Skeletal muscle tissue (tissue), 4 donors: Measurements from ENCODE around the gene MOXD1. TPM values are rescaled to one million over a fixed set of nuclear protein-coding genes. Genes with fewer than 3 reads are reported as not detected.

Source experiments
- H3K27ac ChIP-seq: one replicate; pipeline ENCODE4 v1.7.0; 2013; ENCODE audit warnings: mild to moderate bottlenecking, low read depth, low read length, inconsistent platforms
- H3K27me3 ChIP-seq, 3 donors: one replicate each; pipeline ENCODE4 v1.7.0; 2013; ENCODE audit warnings: low read length in 3 of 3; ENCODE audit not compliant: control insufficient read depth in 3 of 3, insufficient read depth in 3 of 3
- H3K36me3 ChIP-seq, 3 donors: one replicate each; pipeline ENCODE4 v1.7.0; 2013; ENCODE audit warnings: low read length in 3 of 3; ENCODE audit not compliant: control insufficient read depth in 3 of 3, insufficient read depth in 3 of 3
- H3K4me1 ChIP-seq, 3 donors: one replicate each; pipeline ENCODE4 v1.7.0; 2013; ENCODE audit warnings: low read length in 3 of 3, mild to moderate bottlenecking in 3 of 3; ENCODE audit not compliant: control insufficient read depth in 3 of 3, insufficient read depth in 3 of 3
- H3K4me3 ChIP-seq, 3 donors: one replicate each; pipeline ENCODE4 v1.7.0; 2013; ENCODE audit warnings: low read length in 3 of 3
- H3K9ac ChIP-seq, 3 donors: one replicate each; pipeline ENCODE4 v1.7.0; 2013; ENCODE audit warnings: low read length in 3 of 3, mild to moderate bottlenecking in 3 of 3, moderate library complexity in 2 of 3, low read depth in 1 of 3
- H3K9me3 ChIP-seq, 3 donors: one replicate each; pipeline ENCODE4 v1.7.0; 2013; ENCODE audit warnings: low read length in 3 of 3; ENCODE audit not compliant: control insufficient read depth in 3 of 3
- total RNA-seq: library from RNA; depleted of rRNA; stranded (reverse); fragments of >200 nt; gene quantifications from one replicate; pipeline ENCODE4 v1.2.3, GENCODE V29; 2014
- donor health status: Osteomylitis.

MOXD1 gene
- total RNA-seq, 1 donor from 2014 or later: 1.0 TPM

DNA sequence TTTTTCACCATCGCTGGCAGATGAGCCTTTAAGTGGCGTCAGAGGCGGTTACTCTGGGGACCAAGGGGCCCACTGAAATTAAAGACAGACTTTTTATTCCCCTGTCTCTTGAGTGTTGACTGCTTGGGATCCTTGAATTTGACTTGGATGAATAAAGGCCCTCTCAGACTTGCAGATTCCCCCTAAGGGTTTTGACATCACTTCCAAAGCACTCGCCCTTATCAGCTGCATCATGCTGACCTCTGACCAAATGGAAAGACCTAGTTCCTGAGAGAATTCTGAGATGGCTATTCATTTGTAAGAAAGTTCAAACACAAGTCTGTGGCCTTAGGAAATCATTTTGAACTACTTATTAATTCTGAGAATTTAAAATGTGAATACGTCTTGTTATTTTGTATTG, 13.5 kb upstream of the MOXD1 start:
- Histone ChIP-seq H3K27ac (no peak overlapping the region), H3K9ac (no peak overlapping the region), H3K36me3 (no peaks in the 10 kb centered on the region)

DNA sequence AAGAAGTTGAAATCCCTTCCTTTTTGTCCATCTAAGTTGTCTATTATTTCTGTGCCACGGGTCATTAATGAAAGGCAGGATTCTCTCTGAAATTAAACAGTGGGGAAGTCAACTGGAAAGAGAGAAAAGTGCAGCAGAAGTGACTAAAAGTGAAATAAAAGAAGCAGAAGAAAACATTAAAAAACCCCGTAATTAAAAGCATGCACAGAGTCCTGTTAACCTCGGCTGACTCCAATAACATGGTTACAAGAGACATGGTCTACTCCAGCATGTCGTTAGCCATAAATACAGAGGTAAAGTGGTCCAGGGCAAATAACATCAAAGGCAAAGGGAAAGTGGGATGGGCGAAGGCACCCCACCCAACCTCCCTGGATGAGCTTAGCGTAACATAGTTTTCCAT, 13.0 kb upstream of the MOXD1 start:
- no peak overlapping the region for H3K4me3 ChIP-seq
- no peaks in the 10 kb centered on the region for H3K27me3 ChIP-seq
- no peaks in the 10 kb centered on the region for H3K4me1 ChIP-seq
- H3K9me3 ChIP-seq: no peaks in the 10 kb centered on the region
- H3K9ac ChIP-seq: no peak overlapping the region
- no peak overlapping the region for H3K27ac ChIP-seq
- H3K36me3 ChIP-seq: no peaks in the 10 kb centered on the region

More for the DNA sequence above, 13.5 kb upstream of the MOXD1 start:
- H3K9me3 ChIP-seq: no peaks in the 10 kb centered on the region
- no peak overlapping the region for H3K4me3 ChIP-seq
- H3K27me3 ChIP-seq: no peaks in the 10 kb centered on the region
- no peaks in the 10 kb centered on the region for H3K4me1 ChIP-seq

DNA sequence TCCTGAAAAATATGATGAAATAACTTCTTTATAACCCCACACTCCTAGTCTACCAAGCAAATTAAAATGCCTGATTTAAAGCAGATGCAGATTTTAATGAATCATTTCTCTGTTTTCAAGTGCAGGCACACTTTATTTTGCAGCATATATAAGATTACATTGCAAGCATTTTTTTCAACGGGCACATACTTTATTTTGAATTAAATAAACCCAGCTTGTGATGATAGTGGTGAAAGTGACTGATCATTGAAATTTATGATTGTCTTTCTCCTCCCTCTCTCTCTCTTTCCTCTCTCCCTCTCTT, 12.2 kb upstream of the MOXD1 start:
- Histone ChIP-seq H3K27ac (no peak overlapping the region), H3K4me3 (no peak overlapping the region), H3K9me3 (no peaks in the 10 kb centered on the region), H3K27me3 (no peaks in the 10 kb centered on the region), H3K4me1 (no peaks in the 10 kb centered on the region), H3K9ac (no peak overlapping the region), H3K36me3 (no peaks in the 10 kb centered on the region)

DNA sequence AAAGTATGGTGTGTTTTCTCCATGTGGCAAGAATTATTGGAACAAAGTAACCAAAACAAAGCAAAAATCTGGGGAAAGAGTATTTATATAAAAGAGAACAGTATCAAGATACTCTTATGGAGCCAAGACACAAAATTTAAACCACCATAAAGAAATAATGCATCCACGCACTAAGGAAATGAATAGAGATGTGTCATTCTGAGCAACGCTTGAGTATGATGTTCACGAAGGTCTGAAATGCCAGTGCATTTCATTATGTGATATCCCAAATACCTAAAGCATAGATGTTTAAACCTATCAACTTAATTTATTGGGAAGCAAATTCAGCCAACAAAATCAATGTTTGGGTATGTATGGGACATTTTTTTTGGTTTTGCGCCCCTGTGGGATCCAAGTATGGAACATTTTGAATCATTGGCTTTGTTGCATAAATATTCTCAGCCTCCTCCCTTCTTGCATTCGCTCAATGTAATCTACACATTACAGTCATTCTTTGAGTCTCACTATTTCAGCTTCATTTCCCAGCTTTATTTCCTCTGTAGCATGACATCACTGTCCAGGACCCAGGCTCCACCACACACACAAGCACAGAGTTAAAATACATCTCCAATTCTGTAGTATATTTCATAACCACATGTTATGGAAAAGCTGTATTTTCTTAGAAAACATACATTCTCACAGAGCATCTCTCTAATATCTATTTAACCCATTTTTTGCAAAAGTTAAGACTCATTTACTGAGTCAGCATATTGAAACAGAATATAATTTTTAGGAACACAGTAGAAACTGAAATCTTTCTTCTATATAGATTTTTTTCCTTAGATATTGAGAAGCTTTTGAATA, 11.6 kb upstream of the MOXD1 start:
- Histone ChIP-seq H3K9me3 (no peaks in the 10 kb centered on the region), H3K27ac (no peak overlapping the region), H3K4me1 (no peaks in the 10 kb centered on the region), H3K36me3 (no peaks in the 10 kb centered on the region), H3K9ac (no peak overlapping the region), H3K27me3 (no peaks in the 10 kb centered on the region), H3K4me3 (no peak overlapping the region)

DNA sequence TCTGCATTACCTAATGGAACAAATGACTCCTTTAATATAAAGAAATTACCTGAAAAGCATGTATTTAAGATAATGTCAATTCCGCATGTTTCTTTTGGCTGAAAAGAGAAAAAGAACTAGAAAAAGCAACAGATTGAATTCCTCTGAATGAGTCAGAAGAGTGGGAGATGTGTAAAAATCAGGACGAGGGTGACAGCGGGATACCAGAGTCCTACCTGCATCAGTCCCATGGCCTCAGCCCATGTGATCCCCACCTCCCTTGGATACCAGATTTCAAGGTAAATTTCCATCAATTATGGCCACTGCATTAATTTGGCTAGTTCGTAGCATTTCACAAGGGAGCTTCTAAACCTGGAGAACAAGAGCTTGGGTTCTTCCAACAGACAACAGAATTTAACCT, 10.0 kb upstream of the MOXD1 start:
- no peaks in the 10 kb centered on the region for H3K27me3 ChIP-seq
- no peaks in the 10 kb centered on the region for H3K36me3 ChIP-seq
- H3K27ac ChIP-seq: no peak overlapping the region
- no peak overlapping the region for H3K4me3 ChIP-seq
- H3K4me1 ChIP-seq: no peaks in the 10 kb centered on the region
- H3K9ac ChIP-seq: no peak overlapping the region
- no peaks in the 10 kb centered on the region for H3K9me3 ChIP-seq

DNA sequence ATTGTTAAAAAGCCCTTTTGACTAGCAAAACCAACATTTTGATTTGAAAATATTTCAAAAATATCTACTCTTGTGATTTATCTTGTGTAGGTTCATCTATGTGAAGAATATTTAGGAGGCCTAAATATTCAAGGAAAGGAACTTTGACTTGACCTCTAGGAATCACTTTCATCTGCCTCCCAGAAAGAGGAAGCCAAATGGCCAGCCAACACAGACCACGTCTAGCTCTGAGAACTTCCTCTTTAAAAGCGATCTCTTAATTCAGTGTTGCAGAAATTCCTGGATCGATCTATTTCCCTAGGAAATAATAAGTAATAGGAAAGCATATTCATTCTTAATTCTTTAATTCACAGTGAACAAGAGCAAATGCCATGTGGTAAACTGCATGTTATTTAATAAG, 9.6 kb upstream of the MOXD1 start:
- Histone ChIP-seq H3K27ac (no peak overlapping the region), H3K36me3 (no peaks in the 10 kb centered on the region), H3K4me3 (no peak overlapping the region), H3K4me1 (no peaks in the 10 kb centered on the region), H3K9me3 (no peaks in the 10 kb centered on the region), H3K9ac (no peak overlapping the region), H3K27me3 (no peaks in the 10 kb centered on the region)

DNA sequence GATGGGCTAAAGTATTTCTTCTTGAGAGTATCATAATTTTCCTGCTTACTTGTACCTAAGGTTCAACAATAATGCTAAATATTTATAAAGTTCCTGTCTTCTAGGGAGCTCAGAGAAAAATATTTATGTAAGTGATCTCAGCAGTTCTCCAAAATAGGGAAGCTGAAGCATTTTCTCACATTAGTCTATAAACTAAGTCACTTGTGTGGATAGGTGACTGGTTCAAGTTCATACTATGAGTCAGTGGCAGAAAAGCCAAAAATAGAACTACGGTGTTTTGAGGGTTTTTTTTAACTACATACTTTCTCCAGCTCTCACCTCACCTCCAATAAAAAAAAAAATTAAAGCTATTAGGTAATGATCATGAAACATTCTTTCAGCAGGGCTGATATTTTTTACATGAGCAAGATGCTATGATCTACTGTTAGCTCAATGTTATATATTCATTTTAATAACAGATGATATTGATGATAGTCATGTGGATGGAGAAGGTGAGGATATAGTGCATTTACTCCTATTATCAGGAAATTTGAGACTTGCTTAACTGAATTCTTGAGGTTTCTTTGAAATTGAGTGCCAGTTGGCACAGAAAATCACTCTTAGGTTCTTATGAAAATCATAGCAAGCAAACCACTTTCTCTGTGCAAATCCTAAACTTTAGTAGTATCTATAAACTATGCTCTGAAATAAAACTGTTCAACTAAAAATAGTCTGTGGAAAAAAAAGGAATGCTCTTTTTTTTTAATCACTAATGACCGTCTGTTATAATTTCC, 4.1 kb upstream of the MOXD1 start:
- Histone ChIP-seq H3K27ac (no peak overlapping the region), H3K4me3 (no peak overlapping the region), H3K4me1 (peaks cover 0 to 3% (median 2%) of the 10 kb centered on the region in 3 donors), H3K36me3 (no peaks in the 10 kb centered on the region), H3K9me3 (no peaks in the 10 kb centered on the region), H3K9ac (no peak overlapping the region), H3K27me3 (peaks cover 18 to 29% (median 20%) of the 10 kb centered on the region in 3 donors)

DNA sequence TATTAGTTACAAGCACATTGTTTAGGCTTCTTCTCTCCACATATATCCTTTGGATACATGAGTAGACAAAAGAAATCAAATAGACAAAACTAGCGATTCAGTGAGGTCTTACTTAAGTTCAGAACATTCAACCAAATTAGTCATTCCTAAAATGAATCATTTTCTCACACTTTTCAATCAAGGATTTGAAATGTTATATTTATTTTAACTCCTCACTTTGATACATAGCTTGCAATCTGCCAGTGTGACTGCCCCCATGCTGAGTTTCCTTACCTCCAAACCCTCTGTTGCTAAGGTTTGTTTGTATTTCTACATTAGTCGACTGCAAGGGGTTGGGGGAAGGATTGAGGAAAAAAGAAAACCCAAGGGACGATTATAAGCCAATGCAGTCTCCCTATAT, 3.5 kb upstream of the MOXD1 start:
- H3K9ac ChIP-seq: no peak overlapping the region
- H3K4me3 ChIP-seq: no peak overlapping the region
- peaks cover 0 to 3% (median 2%) of the 10 kb centered on the region in 3 donors for H3K4me1 ChIP-seq
- peaks cover 20 to 29% (median 24%) of the 10 kb centered on the region in 3 donors for H3K27me3 ChIP-seq
- no peak overlapping the region for H3K27ac ChIP-seq
- no peaks in the 10 kb centered on the region for H3K9me3 ChIP-seq
- H3K36me3 ChIP-seq: no peaks in the 10 kb centered on the region

DNA sequence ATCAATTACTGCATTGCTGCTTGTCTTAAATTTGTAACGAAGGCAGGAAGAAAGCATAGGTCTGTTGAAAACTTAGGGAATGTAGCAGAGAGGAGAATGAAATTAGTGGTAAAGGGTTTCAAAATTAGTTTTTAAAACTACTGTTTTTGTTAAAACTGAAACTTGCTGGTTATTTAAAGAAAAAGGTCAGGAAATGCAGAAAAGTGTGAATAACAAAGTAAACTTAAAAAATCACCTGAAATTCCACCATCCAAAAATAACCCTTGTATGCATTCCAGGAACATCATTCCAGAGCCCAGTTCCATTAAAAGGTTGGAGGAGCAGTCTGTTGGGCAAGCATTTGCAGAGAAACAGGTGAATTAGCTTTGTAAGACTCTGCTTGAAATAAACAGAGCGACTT, 3.1 kb upstream of the MOXD1 start:
- Histone ChIP-seq H3K27me3 (peaks cover 20 to 29% (median 24%) of the 10 kb centered on the region in 3 donors), H3K4me3 (no peak overlapping the region), H3K27ac (no peak overlapping the region), H3K36me3 (no peaks in the 10 kb centered on the region), H3K4me1 (peaks cover 0 to 3% (median 2%) of the 10 kb centered on the region in 3 donors), H3K9ac (no peak overlapping the region), H3K9me3 (no peaks in the 10 kb centered on the region)

DNA sequence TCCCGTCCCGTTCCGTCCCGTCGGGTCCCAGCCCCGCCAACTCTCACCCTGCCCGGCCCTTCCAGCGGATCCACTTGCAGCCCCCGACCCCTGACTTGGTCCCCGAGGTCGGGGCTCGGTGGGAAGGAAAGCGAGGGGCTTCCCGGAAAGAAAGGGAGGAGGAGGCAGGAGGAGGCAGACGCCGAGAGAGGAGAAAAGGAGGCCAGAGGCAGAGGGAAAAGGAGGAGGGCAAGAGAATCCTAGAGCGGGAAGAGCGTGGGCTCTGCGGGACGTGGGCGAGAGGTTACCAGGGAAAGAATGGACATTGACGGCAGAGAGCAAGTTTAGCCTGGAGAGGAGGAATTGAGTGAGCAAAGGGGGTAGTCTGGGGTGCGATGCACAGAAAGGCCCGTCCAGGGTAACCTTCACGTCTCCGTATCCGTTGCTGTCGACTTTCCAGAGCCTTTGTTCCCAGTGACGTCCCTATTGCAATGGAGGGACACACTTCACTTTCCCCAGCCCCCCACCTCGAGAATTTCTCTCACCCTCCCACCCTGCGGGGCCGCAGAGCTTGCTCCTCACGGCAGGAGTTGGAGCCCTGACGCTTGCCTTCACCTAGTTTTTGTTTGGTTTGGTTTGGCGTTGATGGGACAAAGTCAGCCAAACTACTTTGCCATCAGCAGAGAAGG, 477 bp upstream of the MOXD1 start:
- H3K4me3 ChIP-seq: peak overlapping the region; percentile 58 to 62 (median 58)
- peaks cover 20 to 29% (median 24%) of the 10 kb centered on the region in 3 donors for H3K27me3 ChIP-seq
- peaks cover 0 to 3% (median 2%) of the 10 kb centered on the region in 3 donors for H3K4me1 ChIP-seq
- no peaks in the 10 kb centered on the region for H3K9me3 ChIP-seq
- H3K27ac ChIP-seq: no peak overlapping the region
- no peaks in the 10 kb centered on the region for H3K36me3 ChIP-seq
- H3K9ac ChIP-seq: no peak overlapping the region
